DMS 273 (cell line): ENCODE data around the gene AMT.
"Not testable (repeated sequence)": the region's sequence is repeated elsewhere in the genome, so short reads cannot be mapped to it uniquely, and the experiment has no call there.

Source experiments
- DNase-seq: peaks from one replicate; lab custom pipeline; 2025; ENCODE audit not compliant: unreplicated experiment; lab: John Stamatoyannopoulos, UW

Gene AMT

GRCh38 chr3:49391310-49391709 lies 31.0 kb downstream of the AMT start:
- DNase-seq, result not testable (repeated sequence)

DNA sequence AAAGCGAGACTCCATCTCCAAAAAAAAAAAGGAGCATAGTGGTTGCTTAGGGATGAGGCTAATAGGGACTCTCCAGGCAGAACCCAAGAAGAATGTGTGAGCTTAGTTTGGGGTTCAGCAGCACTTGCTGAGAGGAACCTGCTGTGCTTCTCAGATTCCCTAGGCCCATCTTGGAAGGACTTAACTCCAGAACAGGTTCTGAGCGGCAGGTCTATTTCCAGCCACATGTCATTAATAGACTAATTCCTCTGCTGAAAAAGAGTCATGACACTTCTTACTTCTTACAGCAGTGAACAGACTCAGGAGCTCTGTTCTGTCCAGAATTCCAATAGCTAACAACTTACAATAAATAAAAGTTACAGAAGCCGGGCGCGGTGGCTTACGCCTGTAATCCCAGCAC lies 33.0 kb downstream of the AMT start:
- no peak for DNase-seq

DNA sequence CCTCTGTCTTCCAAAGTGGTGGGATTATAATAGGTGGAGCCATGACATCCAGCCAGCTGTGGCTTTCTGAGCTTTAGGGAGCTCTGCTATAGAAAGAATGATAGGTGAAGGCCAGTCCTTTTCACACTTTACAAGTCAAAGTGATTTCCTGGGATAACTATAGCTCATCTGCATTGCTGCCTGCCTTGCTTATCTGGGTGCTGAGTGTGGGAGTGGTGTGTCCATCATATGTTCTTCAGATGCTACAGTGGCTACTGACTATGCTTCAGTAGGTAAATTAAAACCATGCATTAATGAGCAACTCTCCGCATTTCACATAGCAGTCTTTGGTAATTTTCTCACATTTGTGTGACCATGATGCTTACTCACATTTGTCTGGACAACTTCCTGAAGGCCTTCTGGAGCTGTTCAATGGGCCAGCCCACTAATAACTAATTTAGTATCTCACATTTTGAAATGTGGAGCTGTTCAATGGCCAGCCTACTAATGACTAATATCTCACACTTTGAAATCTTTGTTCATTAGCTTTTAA lies 33.9 kb downstream of the AMT start:
- DNase-seq, result no peak

DNA sequence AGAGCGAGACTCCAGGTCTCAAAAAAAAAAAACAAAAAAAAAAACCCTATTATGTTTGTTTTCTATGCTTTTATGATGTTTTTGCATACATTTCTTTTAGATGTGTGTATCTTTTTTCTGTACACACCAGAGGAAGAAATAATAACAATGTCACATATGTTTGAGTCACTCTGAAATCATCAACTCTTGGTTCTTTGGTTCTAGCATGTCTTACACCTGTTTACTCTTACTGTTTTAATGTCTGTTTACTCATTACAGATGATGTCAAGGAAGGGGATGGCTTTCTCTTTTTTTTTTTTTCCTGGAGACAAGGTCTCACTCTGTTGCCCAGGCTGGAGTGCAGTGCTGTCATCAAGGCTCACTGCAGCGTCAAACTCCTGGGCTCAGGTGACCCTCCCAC lies 34.6 kb downstream of the AMT start:
- DNase-seq, result no peak

DNA sequence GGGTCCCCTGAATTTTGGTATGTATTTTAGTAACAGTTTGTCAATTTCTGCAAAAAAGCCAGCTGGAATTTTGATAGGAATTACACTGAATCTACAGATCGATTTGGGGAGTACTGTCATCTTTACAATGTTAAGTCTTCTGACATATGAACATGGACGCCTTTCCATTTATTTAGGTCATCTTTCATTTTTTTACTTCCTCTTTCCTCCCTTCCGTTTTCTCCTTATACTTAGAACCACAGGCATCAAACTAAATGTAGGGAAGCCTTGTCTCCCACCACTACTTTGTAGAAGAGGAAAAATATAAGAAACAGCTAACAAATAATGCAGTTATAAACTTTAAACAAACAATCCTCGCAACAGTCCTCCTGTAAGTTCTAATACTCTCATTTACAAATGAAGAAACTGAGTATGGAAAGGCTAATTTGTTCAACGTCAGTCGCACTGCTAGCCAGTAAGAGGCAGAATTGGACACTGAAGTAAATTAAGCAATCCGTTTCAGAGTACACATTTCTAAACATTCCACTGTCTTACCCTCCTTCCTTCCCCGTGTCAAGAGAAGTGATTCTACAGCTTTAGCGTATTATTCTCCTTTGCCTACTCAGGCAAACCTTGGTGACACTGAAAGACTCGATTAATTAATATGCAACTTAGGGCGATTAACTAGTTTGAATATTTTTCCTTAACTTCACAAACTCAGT lies 36.1 kb downstream of the AMT start:
- no peak for DNase-seq

DNA sequence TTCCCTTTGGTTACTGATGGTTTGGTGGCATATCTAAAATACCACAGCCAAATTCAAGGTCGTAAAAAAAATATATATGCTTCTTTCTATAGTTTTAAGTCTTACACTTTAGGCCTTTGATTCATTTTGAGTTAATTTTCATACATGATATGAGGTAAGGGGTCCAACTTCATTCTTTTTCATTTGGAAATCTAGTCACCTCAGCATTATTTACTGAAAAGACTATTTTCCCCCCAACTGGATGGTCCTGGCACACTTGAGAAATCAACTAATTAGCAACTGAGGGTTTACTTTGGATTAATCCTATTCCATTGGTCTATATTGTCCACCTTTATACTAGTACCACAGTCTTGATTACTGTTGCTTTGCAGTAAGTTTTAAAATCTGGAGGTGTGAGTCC lies 36.7 kb downstream of the AMT start:
- no peak for DNase-seq

DNA sequence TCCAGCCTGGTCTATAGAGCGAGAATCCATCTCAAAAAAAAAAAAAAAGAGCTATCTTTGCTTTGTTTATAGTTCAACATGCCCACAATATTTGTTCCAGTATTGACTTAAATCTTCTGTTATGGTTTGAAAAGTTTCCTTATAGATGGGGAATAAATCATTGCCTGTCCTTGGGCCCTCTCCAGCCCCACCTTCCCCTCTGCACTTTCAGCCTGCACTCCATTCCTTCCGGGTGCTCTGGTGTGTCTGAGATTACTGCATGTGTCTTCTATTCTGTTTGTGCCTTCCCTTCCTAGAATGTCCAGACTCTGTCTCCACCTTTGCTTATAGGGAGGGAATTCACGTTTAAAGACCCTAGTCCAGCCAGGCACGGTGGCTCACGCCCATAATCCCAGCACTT lies 38.9 kb downstream of the AMT start:
- no peak for DNase-seq

- no peak for DNase-seq
These were observed 43.9 kb downstream of the AMT start for GRCh38 chr3:49378249-49378895.

- no peak for DNase-seq
These were observed 44.8 kb downstream of the AMT start for GRCh38 chr3:49377483-49377882.

GRCh38 chr3:49371946-49372345 lies 50.3 kb downstream of the AMT start:
- DNase-seq, result no peak

- no peak for DNase-seq
These were observed 51.5 kb downstream of the AMT start for GRCh38 chr3:49370585-49371290.
